CD14-positive monocyte (primary cell): Measurements from ENCODE around the gene NPAS4. TPM values are rescaled to one million over a fixed set of nuclear protein-coding genes. Genes with fewer than 3 reads are reported as not detected.

Experiments
- DNase-seq, 3 donors: peaks; one replicate each; pipeline ENCODE4 v3.0.0-alpha.2; 2011 to 2022
- H2AFZ ChIP-seq: 2 replicates; pipeline ENCODE4 v1.6.0; 2012; ENCODE audit warnings: mild to moderate bottlenecking, low read depth, low read length, inconsistent platforms; ENCODE audit not compliant: insufficient read depth, poor library complexity, severe bottlenecking
- H3K27ac ChIP-seq, 2 donors: 1 replicate in 1 of 2; 2 replicates in 1 of 2; pipeline ENCODE4 v1.5.1; 2012 to 2013; ENCODE audit warnings: low read length in 2 of 2, control low read depth in 1 of 2, inconsistent platforms in 1 of 2, low read depth in 1 of 2, mild to moderate bottlenecking in 1 of 2
- H3K27me3 ChIP-seq, 2 donors: one replicate each; pipeline versions ENCODE4 v1.6.0 to v1.6.1; 2011 to 2013; ENCODE audit warnings: low read length in 2 of 2; ENCODE audit not compliant: control insufficient read depth in 2 of 2, insufficient read depth in 2 of 2
- H3K36me3 ChIP-seq, 2 donors: replicated peaks in 1 of 2; 1 replicate in 1 of 2; 2 replicates in 1 of 2; pipeline versions ENCODE4 v1.5.1 to v1.6.1; 2012 to 2013; ENCODE audit warnings: low read length in 2 of 2, control low read depth in 1 of 2, inconsistent platforms in 1 of 2, mild to moderate bottlenecking in 1 of 2; ENCODE audit not compliant: insufficient read depth in 2 of 2, control insufficient read depth in 1 of 2
- H3K4me1 ChIP-seq, 2 donors: 1 replicate in 1 of 2; 2 replicates in 1 of 2; pipeline versions ENCODE4 v1.5.1 to v1.6.1; 2012 to 2013; ENCODE audit warnings: low read length in 2 of 2, control low read depth in 1 of 2, inconsistent platforms in 1 of 2, mild to moderate bottlenecking in 1 of 2, moderate library complexity in 1 of 2; ENCODE audit not compliant: insufficient read depth in 2 of 2, control insufficient read depth in 1 of 2
- H3K4me2 ChIP-seq: replicated peaks from 2 replicates; pipeline ENCODE3; 2012; ENCODE audit warnings: low read length, moderate library complexity, mild to moderate bottlenecking; ENCODE audit not compliant: poor library complexity, severe bottlenecking; ENCODE audit errors: extremely low read depth
- H3K4me3 ChIP-seq, 3 experiments: fragments of 200-600 bp in 1 of 3; sonication (generic) in 1 of 3; replicated peaks in 1 of 3; 1 replicate in 2 of 3; 2 replicates in 1 of 3; pipeline ENCODE4 v1.5.1; 2011 to 2013; ENCODE audit warnings: low read length in 3 of 3, mild to moderate bottlenecking in 3 of 3, control low read depth in 2 of 3, low read depth in 2 of 3, inconsistent platforms in 1 of 3, moderate library complexity in 1 of 3
- H3K79me2 ChIP-seq: 2 replicates; pipeline ENCODE4 v1.6.0; 2012; ENCODE audit warnings: mild to moderate bottlenecking, control low read depth, inconsistent platforms, low read length, moderate library complexity; ENCODE audit not compliant: insufficient read depth
- H3K9ac ChIP-seq: 2 replicates; pipeline ENCODE4 v1.6.0; 2017; ENCODE audit warnings: low read length, mild to moderate bottlenecking; ENCODE audit not compliant: insufficient read depth, poor library complexity, severe bottlenecking
- H3K9me3 ChIP-seq, 2 donors: replicated peaks in 1 of 2; 1 replicate in 1 of 2; 2 replicates in 1 of 2; pipeline versions ENCODE4 v1.5.1 to v1.6.1; 2012 to 2013; ENCODE audit warnings: low read length in 2 of 2, control low read depth in 1 of 2; ENCODE audit not compliant: control insufficient read depth in 1 of 2, insufficient read depth in 1 of 2
- H4K20me1 ChIP-seq: 2 replicates; pipeline ENCODE4 v1.6.0; 2012; ENCODE audit warnings: mild to moderate bottlenecking, low read length, control low read depth, moderate library complexity; ENCODE audit not compliant: insufficient read depth
- H3K27ac Mint-ChIP-seq, 7 donors: one replicate each; pipeline ENCODE4 v1.8.0; 2020; ENCODE audit warnings: mild to moderate bottlenecking in 7 of 7, mixed read lengths in 7 of 7, moderate library complexity in 6 of 7, inconsistent platforms in 2 of 7
- H3K27me3 Mint-ChIP-seq, 3 donors: one replicate each; pipeline ENCODE4 v1.8.0; 2021 to 2022; ENCODE audit warnings: low read depth in 3 of 3, mild to moderate bottlenecking in 3 of 3, mixed read lengths in 3 of 3, moderate library complexity in 3 of 3, inconsistent platforms in 1 of 3
- H3K36me3 Mint-ChIP-seq, 2 donors: one replicate each; pipeline ENCODE4 v1.8.0; 2020; ENCODE audit warnings: mixed read lengths in 2 of 2, inconsistent platforms in 1 of 2, mild to moderate bottlenecking in 1 of 2
- H3K4me1 Mint-ChIP-seq: one replicate; pipeline ENCODE4 v1.8.0; 2020; ENCODE audit warnings: mild to moderate bottlenecking, mixed read lengths
- H3K4me3 Mint-ChIP-seq, 2 donors: one replicate each; pipeline ENCODE4 v1.8.0; 2020; ENCODE audit warnings: mild to moderate bottlenecking in 2 of 2, mixed read lengths in 2 of 2, moderate library complexity in 1 of 2
- H3K9me3 Mint-ChIP-seq, 7 donors: one replicate each; pipeline ENCODE4 v1.8.0; 2020 to 2022; ENCODE audit warnings: mixed read lengths in 7 of 7, mild to moderate bottlenecking in 6 of 7, moderate library complexity in 6 of 7, inconsistent platforms in 2 of 7
- CTCF ChIP-seq: fragments of 200-600 bp; IDR thresholded peaks from one replicate; pipeline ENCODE4 v1.8.0; 2022; ENCODE audit warnings: antibody characterized with exemption, mild to moderate bottlenecking
- WGBS: methylation state at CpG from one replicate; pipeline ENCODE4 v1.1.5; 2013; ENCODE audit warnings: missing lambda C conversion rate; ENCODE audit not compliant: insufficient coverage; 5-methylcytosine and 5-hydroxymethylcytosine counted together
- intact Hi-C, 2 donors: fragments of 100-400 bp; cut with micrococcal nuclease; formaldehyde crosslinking; loops; one replicate each; pipeline versions ENCODE4 v1.15.0 to v1.15.1; 2023
- polyA plus RNA-seq, 3 donors: library from polyadenylated mRNA; depleted of rRNA in 1 of 3; unstranded in 2 of 3; stranded (reverse) in 1 of 3; fragments of 300-500 nt in 2 of 3; fragments of >200 nt in 1 of 3; fragmentation: Illumina TruSeq in 2 of 3; gene quantifications; 1 replicate in 2 of 3; 2 replicates in 1 of 3; pipeline ENCODE4 v1.2.3, GENCODE V29; 2012 to 2021

Gene NPAS4
- polyA plus RNA-seq, 3 donors, result not detected

GRCh38 chr11:66464916-66465315, 44.1 kb downstream of the NPAS4 start:
- Histone ChIP-seq H4K20me1 (peaks cover 22% of the 10 kb centered on the region), H3K27me3 (no peaks in the 10 kb centered on the region), H3K4me3 (no peak overlapping the region), H3K9me3 (peaks cover 0 to 4% of the 10 kb centered on the region in 2 donors), H2AFZ (no peak overlapping the region), H3K4me1 (peaks cover 27 to 41% of the 10 kb centered on the region in 2 donors), H3K9ac (no peak overlapping the region), H3K79me2 (no peaks in the 10 kb centered on the region), H3K27ac (no peak overlapping the region), H3K4me2 (no peak overlapping the region), H3K36me3 (peaks cover 0 to 4% of the 10 kb centered on the region in 2 donors)
- peaks cover 0 to 10% (median 3%) of the 10 kb centered on the region in 7 donors for H3K9me3 Mint-ChIP-seq
- 89% methylated on average over 1 of the region's 1 CpG for WGBS
- H3K36me3 Mint-ChIP-seq, result peaks cover 6 to 14% of the 10 kb centered on the region in 2 donors
- peaks cover 0 to 8% (median 2%) of the 10 kb centered on the region in 3 donors for H3K27me3 Mint-ChIP-seq
- H3K4me1 Mint-ChIP-seq, result peaks cover 38% of the 10 kb centered on the region
- H3K27ac Mint-ChIP-seq, result no peak overlapping the region
- no peak overlapping the region for H3K4me3 Mint-ChIP-seq
- no peak for TF ChIP-seq CTCF
- intact Hi-C loops, result no loop called here
- no peak for DNase-seq

DNA sequence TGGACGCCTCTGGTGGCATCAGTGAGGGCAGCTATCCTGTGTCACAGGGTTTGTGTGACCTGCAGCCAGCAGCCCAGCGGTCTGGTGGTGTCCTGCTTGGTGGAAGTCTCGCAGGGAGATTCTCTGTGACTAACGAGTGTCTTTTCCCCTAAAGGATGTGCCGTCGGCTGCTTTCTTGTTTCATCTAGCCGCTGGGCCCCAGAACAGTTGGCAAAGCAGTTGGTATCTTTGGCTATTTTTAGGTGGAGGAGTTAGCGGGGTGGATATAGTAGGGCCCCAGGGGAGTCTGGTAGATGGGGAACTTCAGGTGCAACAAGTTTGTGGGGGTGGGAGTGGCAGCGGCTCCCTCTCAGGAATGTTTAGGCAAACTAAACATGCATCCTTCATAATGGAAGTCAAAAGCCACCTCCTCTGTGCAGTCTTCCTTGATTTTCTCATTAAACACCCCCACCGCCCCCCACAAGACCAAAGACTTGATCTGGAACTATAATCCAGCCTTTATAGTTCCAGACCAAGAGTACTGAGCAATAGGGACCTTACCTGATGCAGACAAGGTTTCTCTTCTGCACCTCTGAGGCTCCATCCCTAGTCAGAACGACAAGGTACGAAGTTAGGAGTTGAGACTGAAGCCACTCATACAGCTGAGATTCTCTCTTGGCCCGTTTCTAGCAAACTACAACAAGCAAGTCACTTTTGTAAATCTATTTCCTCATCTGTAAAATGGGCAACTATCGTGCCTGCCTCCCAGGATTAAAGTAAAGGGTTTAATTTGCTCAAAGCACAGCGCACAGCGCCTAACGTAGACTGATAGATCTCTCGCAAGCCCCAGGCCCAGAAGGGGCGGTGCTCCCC, 44.8 kb downstream of the NPAS4 start:
- 45% methylated on average over 15 of the region's 19 CpGs for WGBS
- Mint-ChIP-seq H3K27me3 (peaks cover 0 to 5% (median 2%) of the 10 kb centered on the region in 3 donors), H3K27ac (peak overlapping the region in 6 of 7 donors; percentile 76 to 95 (median 90)), H3K9me3 (peaks cover 0 to 8% (median 3%) of the 10 kb centered on the region in 7 donors), H3K4me3 (peak overlapping the region; percentile 80 to 91), H3K4me1 (peaks cover 40% of the 10 kb centered on the region), H3K36me3 (peaks cover 10 to 19% of the 10 kb centered on the region in 2 donors)
- Histone ChIP-seq H3K79me2 (no peaks in the 10 kb centered on the region), H2AFZ (peak overlapping the region; percentile 98), H3K27ac (peak overlapping the region in 1 of 2 donors; percentile 87), H3K4me1 (peaks cover 27 to 41% of the 10 kb centered on the region in 2 donors), H3K36me3 (peaks cover 0 to 9% of the 10 kb centered on the region in 2 donors), H3K4me3 (peak overlapping the region in 2 of 3 experiments; percentile 70 to 86), H3K4me2 (peak overlapping the region; percentile 87), H3K27me3 (no peaks in the 10 kb centered on the region), H3K9me3 (peaks cover 0 to 4% of the 10 kb centered on the region in 2 donors), H4K20me1 (peaks cover 22% of the 10 kb centered on the region), H3K9ac (peak overlapping the region; percentile 72)
- intact Hi-C loops, result loop anchor here (2.0 kb wide), 2 partner anchors 15 to 27 kb away; partner anchors contain the start of genes DPP3 (in 2 of the 2) and MRPL11 (in 1 of the 2)
- DNase-seq, result no peak
- no peak for TF ChIP-seq CTCF
